ENCODE data around the gene RPL3. TPM values are rescaled to one million over a fixed set of nuclear protein-coding genes. Genes with fewer than 3 reads are reported as not detected.

Gene RPL3
- total and polyA plus RNA-seq, 2 donors (not counting 1 experiment from before 2014, with no cell fraction given) = 2,665 to 5,418 TPM

DNA sequence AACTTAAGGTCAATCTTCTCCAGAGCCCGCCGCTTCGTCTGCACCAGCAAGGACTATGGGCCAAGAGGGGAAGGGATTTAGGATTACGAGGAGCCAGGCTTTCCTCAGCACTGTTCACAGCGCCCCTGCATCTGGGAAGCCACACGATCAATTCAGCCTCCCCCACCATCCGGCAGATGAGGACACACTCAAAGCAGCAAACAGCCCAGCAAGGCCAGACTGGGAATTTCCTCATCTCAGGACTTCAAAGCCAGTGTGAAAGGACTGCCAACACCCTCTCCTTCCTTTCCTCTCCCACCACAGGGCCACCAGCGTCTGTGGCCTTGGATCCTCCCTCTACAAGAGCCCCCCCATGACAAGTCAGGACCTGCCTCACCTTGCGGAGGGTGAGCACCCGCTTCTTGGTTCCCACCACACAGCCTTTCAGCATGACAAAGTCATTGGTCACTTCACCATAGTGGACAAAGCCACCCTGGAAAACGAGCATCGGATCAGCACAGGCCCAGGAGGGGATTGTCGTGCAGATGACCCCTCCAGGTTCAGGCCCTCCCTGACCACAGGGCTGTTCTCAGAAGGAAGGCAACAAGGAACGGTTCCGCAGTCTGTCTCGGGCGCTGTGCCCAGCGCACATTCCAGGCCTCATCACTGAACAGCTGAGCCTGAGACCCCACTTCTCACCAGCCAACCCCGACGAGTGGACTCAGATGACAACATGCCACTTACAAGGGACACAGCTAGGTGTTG is 6.0 kb downstream of the RPL3 start:
- H3K4me1 Mint-ChIP-seq = peaks cover 38% of the 10 kb centered on the region
- WGBS (ENCODE audit: insufficient coverage) = 96% methylated on average over 16 of the region's 20 CpGs
- H3K4me2 ChIP-seq (replicated peaks; ENCODE audit: low read depth, low read length, poor library complexity, severe bottlenecking) = no peak overlapping the region
- peaks cover 25% of the 10 kb centered on the region for H3K79me2 ChIP-seq (ENCODE audit: control insufficient read depth, insufficient read depth, low read length)
- H3K9me3 Mint-ChIP-seq (ENCODE audit: insufficient read depth) = no peaks in the 10 kb centered on the region
- no peaks in the 10 kb centered on the region for H3K27me3 Mint-ChIP-seq
- no peaks in the 10 kb centered on the region for H3K27me3 ChIP-seq (replicated peaks in 1 of 4; ENCODE audit: control extremely low read depth in 1 of 4, control insufficient read depth in 3 of 4, insufficient read depth in 4 of 4, low read length in 3 of 4)
- H3K9ac ChIP-seq (ENCODE audit: low read length) = no peak overlapping the region
- H2AFZ ChIP-seq (ENCODE audit: insufficient read depth, low read depth, low read length, poor library complexity, severe bottlenecking) = no peak overlapping the region
- H3K27ac Mint-ChIP-seq = no peak overlapping the region
- DNase-seq = no peak
- H3K27ac ChIP-seq (ENCODE audit: low read length in 2 of 2) = no peak overlapping the region
- CTCF ChIA-PET = interaction anchor here (1.1 to 7.9 kb wide), 6 partner anchors 143 to 443 kb away, joined by 3 to 171 read pairs (median 74); partner anchors contain the start of genes CBX6 and RPS19BP1
- peaks cover 0 to 4% (median 0%) of the 10 kb centered on the region in 3 donors for H3K9me3 ChIP-seq (ENCODE audit: control extremely low read depth in 1 of 3, control insufficient read depth in 2 of 3, insufficient read depth in 1 of 3, low read length in 2 of 3)
- no peak overlapping the region for H3K4me3 ChIP-seq (ENCODE audit: control extremely low read depth in 1 of 5, extremely low read depth in 1 of 5, insufficient read depth in 1 of 5, low read depth in 2 of 5, low read length in 4 of 5)
- intact Hi-C loops (cut with micrococcal nuclease) = no loop called here
- TF ChIP-seq EZH2 (IDR thresholded peaks at IDR 0.05; ENCODE audit: borderline replicate concordance, insufficient read depth, low read depth, low read length, poor library complexity, severe bottlenecking) = no peak
- TF ChIP-seq, protein P1, sequence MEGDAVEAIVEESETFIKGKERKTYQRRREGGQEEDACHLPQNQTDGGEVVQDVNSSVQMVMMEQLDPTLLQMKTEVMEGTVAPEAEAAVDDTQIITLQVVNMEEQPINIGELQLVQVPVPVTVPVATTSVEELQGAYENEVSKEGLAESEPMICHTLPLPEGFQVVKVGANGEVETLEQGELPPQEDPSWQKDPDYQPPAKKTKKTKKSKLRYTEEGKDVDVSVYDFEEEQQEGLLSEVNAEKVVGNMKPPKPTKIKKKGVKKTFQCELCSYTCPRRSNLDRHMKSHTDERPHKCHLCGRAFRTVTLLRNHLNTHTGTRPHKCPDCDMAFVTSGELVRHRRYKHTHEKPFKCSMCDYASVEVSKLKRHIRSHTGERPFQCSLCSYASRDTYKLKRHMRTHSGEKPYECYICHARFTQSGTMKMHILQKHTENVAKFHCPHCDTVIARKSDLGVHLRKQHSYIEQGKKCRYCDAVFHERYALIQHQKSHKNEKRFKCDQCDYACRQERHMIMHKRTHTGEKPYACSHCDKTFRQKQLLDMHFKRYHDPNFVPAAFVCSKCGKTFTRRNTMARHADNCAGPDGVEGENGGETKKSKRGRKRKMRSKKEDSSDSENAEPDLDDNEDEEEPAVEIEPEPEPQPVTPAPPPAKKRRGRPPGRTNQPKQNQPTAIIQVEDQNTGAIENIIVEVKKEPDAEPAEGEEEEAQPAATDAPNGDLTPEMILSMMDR (IDR thresholded peaks at IDR 0.05) = no peak
- POLR2A ChIA-PET = interaction anchor here (4.3 kb wide), 1 partner anchor 143 kb away, joined by 17 read pairs; no protein-coding TSS in a partner anchor
- no peak for ATAC-seq (ENCODE audit: low read depth)
- H3K4me1 ChIP-seq (ENCODE audit: control insufficient read depth in 2 of 2, insufficient read depth in 2 of 2, low read length in 2 of 2) = peaks cover 23 to 40% of the 10 kb centered on the region in 2 donors
- H4K20me1 ChIP-seq (ENCODE audit: control insufficient read depth, insufficient read depth, low read length, poor library complexity, severe bottlenecking) = peaks cover 67% of the 10 kb centered on the region
- H3K36me3 ChIP-seq (replicated peaks in 1 of 2; ENCODE audit: control extremely low read depth in 1 of 2, control insufficient read depth in 1 of 2, extremely low read depth in 1 of 2, insufficient read depth in 2 of 2, low read length in 1 of 2) = peaks cover 2 to 70% of the 10 kb centered on the region in 2 experiments
- no peak overlapping the region for H3K4me3 Mint-ChIP-seq

DNA sequence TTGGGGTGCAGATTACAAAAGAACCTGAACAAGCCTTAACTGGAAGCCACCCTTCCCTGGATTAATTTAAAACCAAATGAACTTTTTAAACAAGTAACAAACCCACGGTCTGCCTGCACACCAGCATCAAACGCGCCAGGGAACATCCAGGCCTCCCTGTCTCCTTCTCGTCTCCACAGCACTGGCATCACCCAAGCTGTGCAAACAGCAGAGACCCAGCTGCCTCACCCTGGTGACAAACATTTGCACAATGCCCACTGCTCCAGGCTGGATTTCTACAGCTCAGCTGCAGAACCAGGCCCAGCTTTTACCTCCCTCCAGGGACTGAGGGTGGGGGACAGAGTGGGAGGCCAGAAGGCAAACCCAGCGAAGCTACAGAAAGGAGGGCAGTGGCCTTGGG is 7.0 kb downstream of the RPL3 start:
- no peaks in the 10 kb centered on the region for H3K27me3 ChIP-seq (replicated peaks in 1 of 4; ENCODE audit: control extremely low read depth in 1 of 4, control insufficient read depth in 3 of 4, insufficient read depth in 4 of 4, low read length in 3 of 4)
- H3K9me3 ChIP-seq (ENCODE audit: control extremely low read depth in 1 of 3, control insufficient read depth in 2 of 3, insufficient read depth in 1 of 3, low read length in 2 of 3) = peaks cover 0 to 4% (median 0%) of the 10 kb centered on the region in 3 donors
- Mint-ChIP-seq H3K27ac (no peak overlapping the region), H3K4me3 (no peak overlapping the region), H3K4me1 (peaks cover 28% of the 10 kb centered on the region), H3K27me3 (no peaks in the 10 kb centered on the region), H3K9me3 (ENCODE audit: insufficient read depth) (no peaks in the 10 kb centered on the region)
- H3K27ac ChIP-seq (ENCODE audit: low read length in 2 of 2) = no peak overlapping the region
- ChIA-PET POLR2A (no interaction called here), CTCF (interaction anchor here (0.7 to 4.6 kb wide), 5 partner anchors 10 to 442 kb away, joined by 3 to 121 read pairs (median 3); no protein-coding TSS in a partner anchor)
- 83% methylated on average over 4 of the region's 5 CpGs for WGBS (ENCODE audit: insufficient coverage)
- peaks cover 2 to 60% of the 10 kb centered on the region in 2 experiments for H3K36me3 ChIP-seq (replicated peaks in 1 of 2; ENCODE audit: control extremely low read depth in 1 of 2, control insufficient read depth in 1 of 2, extremely low read depth in 1 of 2, insufficient read depth in 2 of 2, low read length in 1 of 2)
- no peak overlapping the region for H2AFZ ChIP-seq (ENCODE audit: insufficient read depth, low read depth, low read length, poor library complexity, severe bottlenecking)
- H3K9ac ChIP-seq (ENCODE audit: low read length) = no peak overlapping the region
- H3K79me2 ChIP-seq (ENCODE audit: control insufficient read depth, insufficient read depth, low read length) = peaks cover 18% of the 10 kb centered on the region
- H3K4me1 ChIP-seq (ENCODE audit: control insufficient read depth in 2 of 2, insufficient read depth in 2 of 2, low read length in 2 of 2) = peaks cover 13 to 30% of the 10 kb centered on the region in 2 donors
- no peak overlapping the region for H3K4me3 ChIP-seq (ENCODE audit: control extremely low read depth in 1 of 5, extremely low read depth in 1 of 5, insufficient read depth in 1 of 5, low read depth in 2 of 5, low read length in 4 of 5)
- intact Hi-C loops (cut with micrococcal nuclease) = no loop called here
- DNase-seq = no peak
- peaks cover 57% of the 10 kb centered on the region for H4K20me1 ChIP-seq (ENCODE audit: control insufficient read depth, insufficient read depth, low read length, poor library complexity, severe bottlenecking)
- no peak overlapping the region for H3K4me2 ChIP-seq (replicated peaks; ENCODE audit: low read depth, low read length, poor library complexity, severe bottlenecking)
- TF ChIP-seq, protein P1 (IDR thresholded peaks at IDR 0.05) = no peak
- no peak for TF ChIP-seq EZH2 (IDR thresholded peaks at IDR 0.05; ENCODE audit: borderline replicate concordance, insufficient read depth, low read depth, low read length, poor library complexity, severe bottlenecking)
- ATAC-seq (ENCODE audit: low read depth) = no peak

All from B cell (primary cell).